ENCODE data around the gene HOXD1. TPM values are rescaled to one million over a fixed set of nuclear protein-coding genes. Genes with fewer than 3 reads are reported as not detected.

The HOXD1 gene
- total RNA-seq, 5 donors from 2014 or later (not counting 1 experiment from before 2014, with no cell fraction given), result not detected

- H3K4me1 Mint-ChIP-seq, result peaks cover 8 to 15% (median 10%) of the 10 kb centered on the region in 3 donors
- no peaks in the 10 kb centered on the region for H3K36me3 ChIP-seq (ENCODE audit: control insufficient read depth in 2 of 2, extremely low read depth in 1 of 2, insufficient read depth in 1 of 2, low read length in 1 of 2)
- no peak overlapping the region for H3K4me3 ChIP-seq (ENCODE audit: control insufficient read depth in 1 of 2, extremely low read depth in 1 of 2, low read length in 1 of 2)
- peaks cover 2 to 16% of the 10 kb centered on the region in 2 experiments for H3K4me1 ChIP-seq (ENCODE audit: control insufficient read depth in 1 of 2, extremely low read depth in 1 of 2, insufficient read depth in 2 of 2, low read length in 2 of 2)
- H3K9me3 Mint-ChIP-seq, result no peaks in the 10 kb centered on the region
- H3K27ac Mint-ChIP-seq, result no peak overlapping the region
- no peaks in the 10 kb centered on the region for H3K9me3 ChIP-seq
- H3K27me3 ChIP-seq (replicated peaks in 1 of 2; ENCODE audit: control insufficient read depth in 2 of 2, extremely low read depth in 1 of 2, insufficient read depth in 2 of 2, low read length in 1 of 2), result peaks cover 45 to 67% of the 10 kb centered on the region in 2 experiments
- WGBS (ENCODE audit: insufficient coverage), result 17% methylated on average over 47 of the region's 51 CpGs
- ATAC-seq (replicated peaks in 1 of 4), result no peak
- ChIA-PET CTCF (no interaction called here), POLR2A (interaction anchor here in 1 of 2 donors (0.5 kb wide), 1 partner anchor 17 kb away, joined by 4 read pairs; no protein-coding TSS in a partner anchor)
- no peak for DNase-seq
- peaks cover 73 to 91% of the 10 kb centered on the region in 2 donors for H3K27me3 Mint-ChIP-seq
- no peaks in the 10 kb centered on the region for H3K36me3 Mint-ChIP-seq
- no peak overlapping the region for H3K27ac ChIP-seq (ENCODE audit: low read length)
- peak overlapping the region in 1 of 3 donors; percentile 25 for H3K4me3 Mint-ChIP-seq
Observed at GRCh38 chr2:176171351-176172006, 17.0 kb upstream of the HOXD1 start.

GRCh38 chr2:176172007-176172894 lies 16.2 kb upstream of the HOXD1 start:
- 18% methylated on average over 43 of the region's 60 CpGs for WGBS (ENCODE audit: insufficient coverage)
- CTCF ChIA-PET, result no interaction called here
- peaks cover 73 to 91% of the 10 kb centered on the region in 2 donors for H3K27me3 Mint-ChIP-seq
- H3K36me3 Mint-ChIP-seq, result no peaks in the 10 kb centered on the region
- peaks cover 38 to 72% of the 10 kb centered on the region in 2 experiments for H3K27me3 ChIP-seq (replicated peaks in 1 of 2; ENCODE audit: control insufficient read depth in 2 of 2, extremely low read depth in 1 of 2, insufficient read depth in 2 of 2, low read length in 1 of 2)
- H3K36me3 ChIP-seq (ENCODE audit: control insufficient read depth in 2 of 2, extremely low read depth in 1 of 2, insufficient read depth in 1 of 2, low read length in 1 of 2), result no peaks in the 10 kb centered on the region
- no peak overlapping the region for H3K4me3 ChIP-seq (ENCODE audit: control insufficient read depth in 1 of 2, extremely low read depth in 1 of 2, low read length in 1 of 2)
- H3K27ac Mint-ChIP-seq, result no peak overlapping the region
- H3K4me1 ChIP-seq (ENCODE audit: control insufficient read depth in 1 of 2, extremely low read depth in 1 of 2, insufficient read depth in 2 of 2, low read length in 2 of 2), result peaks cover 2 to 16% of the 10 kb centered on the region in 2 experiments
- ATAC-seq (replicated peaks in 1 of 4) (no peak), DNase-seq (no peak)
- H3K27ac ChIP-seq (ENCODE audit: low read length), result no peak overlapping the region
- no peaks in the 10 kb centered on the region for H3K9me3 Mint-ChIP-seq
- H3K4me3 Mint-ChIP-seq, result peak overlapping the region in 1 of 3 donors; percentile 25
- POLR2A ChIA-PET, result interaction anchor here (0.5 to 0.6 kb wide), 2 partner anchors 18 to 307 kb away, joined by 3 to 4 read pairs; no protein-coding TSS in a partner anchor
- peaks cover 9 to 15% (median 10%) of the 10 kb centered on the region in 3 donors for H3K4me1 Mint-ChIP-seq
- no peaks in the 10 kb centered on the region for H3K9me3 ChIP-seq

DNA sequence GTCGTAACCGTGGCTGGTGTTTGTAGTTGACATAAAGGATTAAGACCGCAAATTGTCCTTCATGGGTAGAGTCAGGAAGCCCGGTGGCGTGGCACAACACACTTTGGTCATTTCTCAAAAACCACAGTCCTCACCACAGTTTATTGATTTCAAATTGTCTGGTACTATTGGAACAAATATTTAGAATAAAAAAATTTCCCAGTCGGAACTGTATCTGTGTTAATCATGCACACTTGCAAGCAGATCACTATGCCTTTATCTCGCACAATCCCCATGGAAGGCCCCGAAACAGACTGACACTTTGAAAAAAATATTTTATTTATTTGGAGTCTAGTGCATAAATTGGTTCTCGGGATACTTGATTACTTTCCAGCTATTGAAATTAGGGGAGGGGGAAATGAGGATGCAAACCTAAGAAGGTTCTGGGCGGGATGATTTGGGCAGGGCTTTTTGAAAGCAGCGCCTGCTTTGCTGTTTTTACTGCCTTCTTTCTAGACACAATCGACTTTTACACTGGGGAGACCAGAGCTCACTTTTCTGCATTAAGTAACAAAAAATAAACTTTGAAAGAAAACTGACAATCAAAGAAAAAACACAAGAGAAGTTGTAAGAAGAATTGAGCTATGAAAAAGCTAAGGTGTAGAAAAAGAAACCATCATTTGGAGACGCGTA lies 15.4 kb upstream of the HOXD1 start:
- CTCF ChIA-PET, result interaction anchor here (0.6 to 1.5 kb wide), 2 partner anchors 45 to 975 kb away, joined by 3 read pairs; no protein-coding TSS in a partner anchor
- ATAC-seq (replicated peaks in 1 of 4) (no peak), DNase-seq (no peak)
- peaks cover 10 to 18% (median 11%) of the 10 kb centered on the region in 3 donors for H3K4me1 Mint-ChIP-seq
- no peaks in the 10 kb centered on the region for H3K9me3 ChIP-seq
- no peaks in the 10 kb centered on the region for H3K9me3 Mint-ChIP-seq
- peaks cover 2 to 20% of the 10 kb centered on the region in 2 experiments for H3K4me1 ChIP-seq (ENCODE audit: control insufficient read depth in 1 of 2, extremely low read depth in 1 of 2, insufficient read depth in 2 of 2, low read length in 2 of 2)
- no peaks in the 10 kb centered on the region for H3K36me3 Mint-ChIP-seq
- H3K36me3 ChIP-seq (ENCODE audit: control insufficient read depth in 2 of 2, extremely low read depth in 1 of 2, insufficient read depth in 1 of 2, low read length in 1 of 2), result no peaks in the 10 kb centered on the region
- no peak overlapping the region for H3K27ac ChIP-seq (ENCODE audit: low read length)
- 14% methylated on average over 1 of the region's 14 CpGs for WGBS (ENCODE audit: insufficient coverage)
- H3K4me3 Mint-ChIP-seq, result no peak overlapping the region
- no peak overlapping the region for H3K27ac Mint-ChIP-seq
- POLR2A ChIA-PET, result no interaction called here
- H3K27me3 Mint-ChIP-seq, result peaks cover 73 to 90% of the 10 kb centered on the region in 2 donors
- no peak overlapping the region for H3K4me3 ChIP-seq (ENCODE audit: control insufficient read depth in 1 of 2, extremely low read depth in 1 of 2, low read length in 1 of 2)
- H3K27me3 ChIP-seq (replicated peaks in 1 of 2; ENCODE audit: control insufficient read depth in 2 of 2, extremely low read depth in 1 of 2, insufficient read depth in 2 of 2, low read length in 1 of 2), result peaks cover 32 to 76% of the 10 kb centered on the region in 2 experiments

- Histone ChIP-seq H3K4me1 (ENCODE audit: control insufficient read depth in 1 of 2, extremely low read depth in 1 of 2, insufficient read depth in 2 of 2, low read length in 2 of 2) (peaks cover 2 to 26% of the 10 kb centered on the region in 2 experiments), H3K36me3 (ENCODE audit: control insufficient read depth in 2 of 2, extremely low read depth in 1 of 2, insufficient read depth in 1 of 2, low read length in 1 of 2) (no peaks in the 10 kb centered on the region), H3K9me3 (no peaks in the 10 kb centered on the region), H3K27ac (ENCODE audit: low read length) (no peak overlapping the region), H3K27me3 (replicated peaks in 1 of 2; ENCODE audit: control insufficient read depth in 2 of 2, extremely low read depth in 1 of 2, insufficient read depth in 2 of 2, low read length in 1 of 2) (peaks cover 30 to 78% of the 10 kb centered on the region in 2 experiments), H3K4me3 (ENCODE audit: control insufficient read depth in 1 of 2, extremely low read depth in 1 of 2, low read length in 1 of 2) (no peak overlapping the region)
- ChIA-PET CTCF (interaction anchor here in 1 of 2 donors (0.7 to 1.5 kb wide), 2 partner anchors 46 to 461 kb away, joined by 3 to 4 read pairs; no protein-coding TSS in a partner anchor), POLR2A (no interaction called here)
- Mint-ChIP-seq H3K4me3 (no peak overlapping the region), H3K36me3 (no peaks in the 10 kb centered on the region), H3K4me1 (peaks cover 10 to 18% (median 12%) of the 10 kb centered on the region in 3 donors), H3K27me3 (peaks cover 77 to 89% of the 10 kb centered on the region in 2 donors), H3K27ac (no peak overlapping the region), H3K9me3 (no peaks in the 10 kb centered on the region)
- ATAC-seq (replicated peaks in 1 of 4) (no peak), DNase-seq (no peak)
- WGBS (ENCODE audit: insufficient coverage), result no CpG with 5 or more reads among the region's 7 CpGs
Observed at GRCh38 chr2:176173567-176174381, 14.7 kb upstream of the HOXD1 start.

DNA sequence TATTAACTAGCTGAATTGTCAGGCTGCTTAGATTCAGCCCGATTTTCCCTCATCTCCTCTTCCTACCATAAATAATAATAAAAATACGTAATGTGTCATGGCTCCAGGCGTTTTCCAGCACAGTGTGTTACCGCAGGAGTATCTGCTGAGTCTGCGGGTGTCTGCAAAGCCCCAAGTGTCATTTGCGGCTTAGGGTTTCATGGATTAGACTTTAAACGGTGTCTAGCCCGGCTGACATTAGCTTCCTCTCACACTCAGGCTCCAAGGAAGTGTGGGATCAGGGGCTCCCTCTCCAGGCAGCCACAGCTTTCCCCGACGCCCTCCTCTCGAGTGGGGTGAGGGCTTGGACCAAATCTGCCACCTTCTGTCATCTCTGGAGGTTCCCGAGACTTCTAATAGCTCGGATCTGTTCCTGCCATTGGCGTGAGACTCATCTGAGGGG lies 14.1 kb upstream of the HOXD1 start:
- H3K9me3 ChIP-seq, result no peaks in the 10 kb centered on the region
- CTCF ChIA-PET, result interaction anchor here in 1 of 2 donors (0.7 to 1.5 kb wide), 2 partner anchors 46 to 461 kb away, joined by 3 to 4 read pairs; no protein-coding TSS in a partner anchor
- H3K27ac ChIP-seq (ENCODE audit: low read length), result no peak overlapping the region
- Mint-ChIP-seq H3K27ac (no peak overlapping the region), H3K27me3 (peaks cover 81 to 89% of the 10 kb centered on the region in 2 donors), H3K4me1 (peaks cover 10 to 18% (median 12%) of the 10 kb centered on the region in 3 donors), H3K4me3 (peak overlapping the region in 1 of 3 donors; percentile 49), H3K36me3 (no peaks in the 10 kb centered on the region), H3K9me3 (no peaks in the 10 kb centered on the region)
- POLR2A ChIA-PET, result no interaction called here
- peaks cover 33 to 72% of the 10 kb centered on the region in 2 experiments for H3K27me3 ChIP-seq (replicated peaks in 1 of 2; ENCODE audit: control insufficient read depth in 2 of 2, extremely low read depth in 1 of 2, insufficient read depth in 2 of 2, low read length in 1 of 2)
- ATAC-seq (replicated peaks in 1 of 4), result no peak
- H3K4me3 ChIP-seq (ENCODE audit: control insufficient read depth in 1 of 2, extremely low read depth in 1 of 2, low read length in 1 of 2), result peak overlapping the region in 1 of 2 donors; percentile 1
- 0% methylated on average over 4 of the region's 14 CpGs for WGBS (ENCODE audit: insufficient coverage)
- no peaks in the 10 kb centered on the region for H3K36me3 ChIP-seq (ENCODE audit: control insufficient read depth in 2 of 2, extremely low read depth in 1 of 2, insufficient read depth in 1 of 2, low read length in 1 of 2)
- H3K4me1 ChIP-seq (ENCODE audit: control insufficient read depth in 1 of 2, extremely low read depth in 1 of 2, insufficient read depth in 2 of 2, low read length in 2 of 2), result peaks cover 2 to 26% of the 10 kb centered on the region in 2 experiments
- DNase-seq, result no peak
